CD4-positive, alpha-beta memory T cell (primary cell): ENCODE data around the gene RNF152. TPM values are rescaled to one million over a fixed set of nuclear protein-coding genes. Genes with fewer than 3 reads are reported as not detected.

Experiments
- CTCF ChIA-PET: fragments of 350-600 bp; sonication (Branson Sonifier 250); formaldehyde crosslinking; loops from one replicate; lab custom pipeline; 2021; ENCODE audit warnings: inconsistent platforms; ENCODE audit not compliant: partially characterized antibody; lab: Charles Lee
- POLR2A ChIA-PET: fragments of 350-600 bp; sonication (Branson Sonifier 250); formaldehyde crosslinking; loops from one replicate; lab custom pipeline; 2021; ENCODE audit not compliant: partially characterized antibody; lab: Charles Lee
- DNase-seq, 5 donors: peaks; one replicate each; pipeline versions ENCODE4 v3.0.0 to v3.0.0-alpha.2; 2020 to 2022; ENCODE audit warnings: mixed read lengths in 1 of 5
- H3K27ac ChIP-seq: one replicate; pipeline ENCODE4 v1.7.0; 2013; ENCODE audit warnings: low read depth, low read length
- H3K27me3 ChIP-seq: 2 replicates; pipeline ENCODE4 v1.7.0; 2013; ENCODE audit warnings: mild to moderate bottlenecking, low read length, moderate library complexity; ENCODE audit not compliant: insufficient read depth
- H3K36me3 ChIP-seq: 2 replicates; pipeline ENCODE4 v1.7.0; 2013; ENCODE audit warnings: mild to moderate bottlenecking, low read length, moderate library complexity; ENCODE audit not compliant: insufficient read depth
- H3K4me1 ChIP-seq: 2 replicates; pipeline ENCODE4 v1.7.0; 2013; ENCODE audit warnings: mild to moderate bottlenecking, low read length, moderate library complexity; ENCODE audit not compliant: insufficient read depth
- H3K4me3 ChIP-seq, 2 donors: one replicate each; pipeline ENCODE4 v1.7.0; 2013; ENCODE audit warnings: low read length in 2 of 2, mild to moderate bottlenecking in 1 of 2
- H3K9me3 ChIP-seq, 2 donors: one replicate each; pipeline ENCODE4 v1.7.0; 2013; ENCODE audit warnings: low read length in 2 of 2, control low read depth in 1 of 2; ENCODE audit not compliant: control insufficient read depth in 1 of 2
- H3K27ac Mint-ChIP-seq, 7 donors: one replicate each; pipeline ENCODE4 v1.8.0; 2020 to 2021; ENCODE audit warnings: mixed read lengths in 7 of 7, mild to moderate bottlenecking in 6 of 7, inconsistent platforms in 3 of 7, moderate library complexity in 3 of 7
- H3K27me3 Mint-ChIP-seq, 2 donors: one replicate each; pipeline ENCODE4 v1.8.0; 2020 to 2021; ENCODE audit warnings: mixed read lengths in 2 of 2
- H3K36me3 Mint-ChIP-seq, 2 donors: one replicate each; pipeline ENCODE4 v1.8.0; 2020 to 2021; ENCODE audit warnings: mixed read lengths in 2 of 2, inconsistent platforms in 1 of 2, mild to moderate bottlenecking in 1 of 2
- H3K4me1 Mint-ChIP-seq, 4 donors: one replicate each; pipeline ENCODE4 v1.8.0; 2020 to 2021; ENCODE audit warnings: mixed read lengths in 4 of 4, mild to moderate bottlenecking in 1 of 4
- H3K4me3 Mint-ChIP-seq, 8 donors: one replicate each; pipeline ENCODE4 v1.8.0; 2020 to 2021; ENCODE audit warnings: mixed read lengths in 8 of 8, mild to moderate bottlenecking in 7 of 8, moderate library complexity in 6 of 8, inconsistent platforms in 3 of 8
- H3K9me3 Mint-ChIP-seq, 8 donors: one replicate each; pipeline ENCODE4 v1.8.0; 2020 to 2021; ENCODE audit warnings: mixed read lengths in 8 of 8, mild to moderate bottlenecking in 5 of 8, inconsistent platforms in 3 of 8, moderate library complexity in 1 of 8
- intact Hi-C: fragments of 100-400 bp; cut with micrococcal nuclease; formaldehyde crosslinking; loops from one replicate; pipeline ENCODE4 v1.15.1; 2023
- polyA plus RNA-seq, 2 donors: library from polyadenylated mRNA; unstranded; fragments of 300-500 nt; fragmentation: Illumina TruSeq; gene quantifications; one replicate each; pipeline ENCODE4 v1.2.3, GENCODE V29; 2021
- total RNA-seq, 2 experiments: library from RNA; stranded (reverse); gene quantifications; one replicate each; pipeline ENCODE4 v1.2.3, GENCODE V29; 2021

Gene RNF152
- total and polyA plus RNA-seq, 4 experiments from 2014 or later = 0.06 to 0.20 TPM; not detected in 2

DNA sequence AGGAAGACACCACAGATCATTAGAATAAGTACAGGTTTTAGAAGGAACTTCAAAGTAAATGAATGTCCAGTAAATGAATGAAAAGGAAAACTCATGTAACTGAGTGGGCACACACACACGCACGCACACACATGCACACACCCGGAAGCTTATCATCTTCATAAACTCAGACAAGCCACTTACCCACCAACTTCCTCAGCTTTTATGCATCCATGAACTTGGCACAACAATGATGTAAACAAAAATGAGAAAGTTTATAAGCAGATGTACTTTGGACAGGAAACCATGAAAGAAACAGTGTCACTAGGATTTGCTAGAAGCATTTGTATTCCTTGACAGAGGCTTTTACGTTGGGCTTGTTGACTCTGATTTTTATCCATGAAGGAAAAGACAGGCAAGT, 23.2 kb downstream of the RNF152 start:
- H3K36me3 ChIP-seq = no peaks in the 10 kb centered on the region
- peaks cover 0 to 4% of the 10 kb centered on the region in 2 donors for H3K27me3 Mint-ChIP-seq
- H3K9me3 ChIP-seq = no peaks in the 10 kb centered on the region
- no peak overlapping the region for H3K4me3 ChIP-seq
- H3K27ac Mint-ChIP-seq = no peak overlapping the region
- intact Hi-C loops = no loop called here
- peaks cover 0 to 2% (median 0%) of the 10 kb centered on the region in 8 donors for H3K9me3 Mint-ChIP-seq
- ChIA-PET CTCF (no interaction called here), POLR2A (no interaction called here)
- no peaks in the 10 kb centered on the region for H3K4me1 Mint-ChIP-seq
- no peak overlapping the region for H3K4me3 Mint-ChIP-seq
- DNase-seq = no peak
- H3K27ac ChIP-seq = no peak overlapping the region
- H3K36me3 Mint-ChIP-seq = no peaks in the 10 kb centered on the region
- no peaks in the 10 kb centered on the region for H3K27me3 ChIP-seq
- H3K4me1 ChIP-seq = no peaks in the 10 kb centered on the region

DNA sequence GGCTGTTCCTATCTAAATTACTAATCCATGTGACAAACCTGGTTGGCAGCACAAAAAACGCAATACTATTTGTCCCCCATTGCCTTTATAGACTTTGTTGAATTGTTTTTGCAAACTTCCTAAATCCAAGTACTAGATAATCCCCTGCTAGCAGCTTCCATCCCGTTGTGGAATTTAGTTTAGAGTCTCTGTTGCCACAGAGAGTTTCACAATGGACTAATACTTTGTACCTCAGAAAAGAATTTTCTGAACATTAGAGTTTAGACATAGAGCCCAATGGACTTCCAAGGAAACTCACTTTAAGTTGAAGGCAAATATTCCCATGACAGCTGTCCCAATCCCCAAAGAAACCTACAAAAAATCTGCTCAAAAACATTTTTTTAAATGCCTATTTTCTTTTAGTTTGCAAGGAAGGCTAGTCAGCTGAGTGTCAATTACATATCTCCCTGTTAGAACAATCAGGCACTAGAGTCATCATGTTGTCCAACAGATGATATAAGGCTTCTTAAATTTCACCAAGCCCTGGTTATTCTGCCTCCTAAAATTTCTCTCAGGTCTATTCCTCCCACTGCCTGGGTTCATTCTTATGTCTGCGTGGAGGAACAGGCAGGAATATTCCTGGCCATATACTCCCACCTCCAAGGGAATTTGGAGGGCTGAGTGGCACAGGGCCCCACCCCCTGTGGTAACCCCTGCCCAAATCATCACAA, 27.2 kb downstream of the RNF152 start:
- Mint-ChIP-seq H3K27ac (no peak overlapping the region), H3K36me3 (no peaks in the 10 kb centered on the region), H3K4me3 (no peak overlapping the region), H3K27me3 (peaks cover 0 to 7% of the 10 kb centered on the region in 2 donors), H3K9me3 (peaks cover 0 to 2% (median 0%) of the 10 kb centered on the region in 8 donors), H3K4me1 (no peaks in the 10 kb centered on the region)
- no peaks in the 10 kb centered on the region for H3K27me3 ChIP-seq
- H3K9me3 ChIP-seq = no peaks in the 10 kb centered on the region
- no peak overlapping the region for H3K27ac ChIP-seq
- no peaks in the 10 kb centered on the region for H3K36me3 ChIP-seq
- POLR2A ChIA-PET = interaction anchor here (0.6 kb wide), 1 partner anchor 300 kb away, joined by 3 read pairs; no protein-coding TSS in a partner anchor
- intact Hi-C loops = no loop called here
- H3K4me1 ChIP-seq = no peaks in the 10 kb centered on the region
- CTCF ChIA-PET = no interaction called here
- DNase-seq = no peak
- no peak overlapping the region for H3K4me3 ChIP-seq

DNA sequence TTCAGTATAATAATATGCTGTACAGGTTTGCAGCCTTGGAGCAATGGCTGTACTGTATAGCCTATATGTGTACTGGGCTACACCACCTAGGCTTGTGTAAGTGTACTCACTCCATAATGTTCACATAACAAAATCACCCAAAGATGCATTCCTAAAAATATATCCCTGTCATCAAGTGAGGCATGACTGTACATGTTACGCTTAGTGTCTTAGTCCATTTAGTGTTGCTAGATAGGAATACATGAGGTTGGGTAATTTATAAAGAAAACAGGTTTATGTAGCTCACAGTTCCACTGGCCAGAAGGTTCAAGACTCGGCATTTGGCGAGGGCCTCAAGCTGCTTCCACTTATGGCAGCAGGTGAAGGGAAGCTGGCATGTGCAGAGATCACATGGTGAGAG, 31.4 kb downstream of the RNF152 start:
- ChIA-PET POLR2A (no interaction called here), CTCF (interaction anchor here (1.0 kb wide), 1 partner anchor 271 kb away, joined by 3 read pairs; no protein-coding TSS in a partner anchor)
- Mint-ChIP-seq H3K9me3 (peaks cover 0 to 1% (median 0%) of the 10 kb centered on the region in 8 donors), H3K27me3 (peaks cover 0 to 3% of the 10 kb centered on the region in 2 donors), H3K4me3 (no peak overlapping the region), H3K27ac (no peak overlapping the region), H3K36me3 (no peaks in the 10 kb centered on the region), H3K4me1 (no peaks in the 10 kb centered on the region)
- Histone ChIP-seq H3K27ac (no peak overlapping the region), H3K27me3 (no peaks in the 10 kb centered on the region), H3K36me3 (no peaks in the 10 kb centered on the region), H3K4me3 (no peak overlapping the region), H3K4me1 (no peaks in the 10 kb centered on the region), H3K9me3 (no peaks in the 10 kb centered on the region)
- DNase-seq = no peak
- intact Hi-C loops = no loop called here

DNA sequence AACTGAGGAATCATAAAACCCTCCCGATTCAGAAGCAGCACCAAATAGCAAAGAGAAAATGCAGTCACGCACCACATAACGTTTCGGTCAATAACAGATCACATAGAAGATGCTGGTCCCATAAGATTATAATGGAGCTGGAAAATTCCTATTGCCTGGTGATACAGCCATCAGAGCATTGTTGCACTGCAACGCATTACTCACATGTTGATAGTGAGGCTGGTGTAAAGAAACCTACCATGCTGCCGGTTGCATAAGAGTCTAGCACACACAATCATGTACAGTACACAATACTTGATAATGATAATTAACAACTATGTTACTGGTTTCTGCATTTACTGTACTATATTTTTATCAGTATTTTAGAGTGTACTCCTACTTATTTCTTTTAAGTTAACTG, 32.5 kb downstream of the RNF152 start:
- CTCF ChIA-PET = no interaction called here
- H3K9me3 Mint-ChIP-seq = no peaks in the 10 kb centered on the region
- H3K27ac Mint-ChIP-seq = no peak overlapping the region
- H3K27me3 Mint-ChIP-seq = peaks cover 0 to 6% of the 10 kb centered on the region in 2 donors
- H3K36me3 Mint-ChIP-seq = no peaks in the 10 kb centered on the region
- Histone ChIP-seq H3K4me3 (no peak overlapping the region), H3K4me1 (no peaks in the 10 kb centered on the region), H3K27me3 (no peaks in the 10 kb centered on the region), H3K36me3 (no peaks in the 10 kb centered on the region), H3K27ac (no peak overlapping the region), H3K9me3 (no peaks in the 10 kb centered on the region)
- POLR2A ChIA-PET = no interaction called here
- intact Hi-C loops = no loop called here
- H3K4me3 Mint-ChIP-seq = no peak overlapping the region
- DNase-seq = no peak
- H3K4me1 Mint-ChIP-seq = no peaks in the 10 kb centered on the region

DNA sequence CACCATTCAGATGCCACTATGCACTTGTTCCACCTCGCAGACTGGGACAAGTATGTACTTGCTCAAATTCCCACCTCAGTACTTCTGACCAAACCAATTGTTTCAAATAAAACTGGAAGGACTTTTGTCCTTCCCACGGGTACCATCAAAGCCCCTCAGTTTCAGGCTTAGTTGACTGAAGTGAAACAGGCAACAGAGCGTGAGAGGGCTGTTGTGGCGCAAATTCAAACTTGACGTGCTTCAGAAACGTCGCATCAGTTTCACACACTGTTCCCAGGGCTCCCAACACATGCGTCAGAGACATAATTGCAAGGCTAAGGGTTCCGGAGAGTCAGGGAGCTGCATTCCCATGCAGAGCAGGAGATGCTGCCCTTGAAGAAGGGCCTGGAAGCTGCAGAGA, 33.7 kb downstream of the RNF152 start:
- Histone ChIP-seq H3K9me3 (no peaks in the 10 kb centered on the region), H3K4me3 (no peak overlapping the region), H3K36me3 (no peaks in the 10 kb centered on the region), H3K27ac (no peak overlapping the region), H3K4me1 (no peaks in the 10 kb centered on the region), H3K27me3 (no peaks in the 10 kb centered on the region)
- H3K36me3 Mint-ChIP-seq = no peaks in the 10 kb centered on the region
- H3K4me3 Mint-ChIP-seq = no peak overlapping the region
- peaks cover 0 to 6% of the 10 kb centered on the region in 2 donors for H3K27me3 Mint-ChIP-seq
- no peak for DNase-seq
- no peaks in the 10 kb centered on the region for H3K9me3 Mint-ChIP-seq
- POLR2A ChIA-PET = no interaction called here
- H3K4me1 Mint-ChIP-seq = no peaks in the 10 kb centered on the region
- intact Hi-C loops = no loop called here
- CTCF ChIA-PET = no interaction called here
- no peak overlapping the region for H3K27ac Mint-ChIP-seq

DNA sequence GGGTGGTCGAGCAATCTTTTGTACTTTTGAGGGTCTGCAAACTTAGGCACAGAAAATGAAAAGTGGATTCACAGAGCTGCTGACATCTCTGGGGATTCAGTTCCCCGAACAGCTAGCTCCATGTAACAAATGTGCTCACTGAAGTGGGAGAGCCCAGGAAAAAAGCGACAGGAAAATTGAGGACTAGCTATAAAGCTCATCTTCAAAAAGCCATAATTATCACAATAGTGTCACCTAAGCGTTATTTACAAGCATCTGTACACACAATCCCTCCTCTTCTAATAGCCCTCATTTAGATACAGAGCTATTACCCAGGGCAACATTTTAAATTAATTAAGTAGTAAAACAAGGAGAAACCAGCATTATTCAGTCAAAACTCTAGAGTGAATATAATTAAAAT, 36.1 kb downstream of the RNF152 start:
- no peak for DNase-seq
- CTCF ChIA-PET = no interaction called here
- POLR2A ChIA-PET = no interaction called here
- Mint-ChIP-seq H3K27ac (no peak overlapping the region), H3K9me3 (no peaks in the 10 kb centered on the region), H3K4me3 (no peak overlapping the region), H3K36me3 (no peaks in the 10 kb centered on the region), H3K27me3 (peaks cover 0 to 4% of the 10 kb centered on the region in 2 donors), H3K4me1 (no peaks in the 10 kb centered on the region)
- Histone ChIP-seq H3K27me3 (no peaks in the 10 kb centered on the region), H3K4me1 (no peaks in the 10 kb centered on the region), H3K36me3 (no peaks in the 10 kb centered on the region), H3K9me3 (no peaks in the 10 kb centered on the region), H3K27ac (no peak overlapping the region), H3K4me3 (no peak overlapping the region)
- intact Hi-C loops = no loop called here

DNA sequence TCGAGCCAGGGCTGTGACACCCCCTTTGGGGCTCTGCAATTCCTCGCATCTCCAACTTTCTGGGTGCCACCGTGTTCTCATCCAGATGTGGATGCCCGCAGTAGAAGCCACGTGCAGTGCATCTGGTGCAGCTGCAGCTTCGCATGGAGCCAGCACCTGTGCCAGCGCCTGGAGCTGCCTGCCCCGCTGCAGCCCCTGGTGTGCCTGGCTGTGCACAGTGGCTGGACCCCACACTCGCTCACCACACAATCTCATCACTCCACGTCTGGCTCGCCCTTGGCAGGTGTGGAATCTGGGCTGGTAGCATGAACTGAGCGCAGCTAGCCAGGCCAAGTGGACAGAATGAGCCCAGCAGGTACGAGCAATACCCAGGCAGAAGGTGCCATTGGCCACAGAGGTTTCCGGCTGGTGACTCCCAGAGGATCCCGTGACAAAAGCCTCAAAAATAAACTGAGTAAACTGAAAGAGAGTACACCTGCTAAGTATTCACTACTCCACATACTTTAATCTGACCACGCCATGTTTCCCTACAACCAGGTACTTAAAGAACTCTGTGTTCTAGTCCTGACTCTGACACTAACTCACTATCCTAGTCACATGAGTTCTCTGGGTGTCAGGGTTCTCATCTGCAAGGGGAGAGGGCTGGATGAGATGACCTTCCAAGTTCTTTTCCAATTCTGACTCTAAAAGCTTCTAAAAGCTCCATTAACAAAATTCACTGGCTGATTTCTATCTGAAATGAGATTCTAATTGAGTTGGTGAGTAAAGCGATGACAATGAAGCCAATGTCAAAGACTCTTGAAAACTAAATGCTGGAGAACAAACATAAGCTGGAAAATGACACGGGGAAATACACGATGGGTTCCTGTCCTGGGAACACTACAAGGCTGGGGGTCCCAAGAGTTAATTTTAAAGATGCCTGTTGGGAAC, 37.1 kb downstream of the RNF152 start:
- H3K36me3 Mint-ChIP-seq = no peaks in the 10 kb centered on the region
- no peaks in the 10 kb centered on the region for H3K27me3 ChIP-seq
- peaks cover 0 to 4% of the 10 kb centered on the region in 2 donors for H3K27me3 Mint-ChIP-seq
- no peak overlapping the region for H3K4me3 ChIP-seq
- intact Hi-C loops = no loop called here
- no peak overlapping the region for H3K27ac Mint-ChIP-seq
- no peak overlapping the region for H3K4me3 Mint-ChIP-seq
- no peaks in the 10 kb centered on the region for H3K9me3 Mint-ChIP-seq
- no peaks in the 10 kb centered on the region for H3K9me3 ChIP-seq
- ChIA-PET POLR2A (no interaction called here), CTCF (no interaction called here)
- no peaks in the 10 kb centered on the region for H3K4me1 Mint-ChIP-seq
- H3K4me1 ChIP-seq = no peaks in the 10 kb centered on the region
- DNase-seq = no peak
- H3K27ac ChIP-seq = no peak overlapping the region
- no peaks in the 10 kb centered on the region for H3K36me3 ChIP-seq
